ENCODE results near the gene SPPL2A.
"Not testable (repeated sequence)": the region's sequence is repeated elsewhere in the genome, so short reads cannot be mapped to it uniquely, and the experiment has no call there.

The SPPL2A gene

GRCh38 chr15:50764461-50765194 is 878 bp downstream of the SPPL2A start:
- DNase-seq = peak; percentile 58

- DNase-seq = no peak
These were observed 6.7 kb downstream of the SPPL2A start for GRCh38 chr15:50758712-50759205.

- no peak for DNase-seq
These were observed 12.0 kb downstream of the SPPL2A start for GRCh38 chr15:50753463-50753862.

- DNase-seq = no peak
These were observed 14.1 kb downstream of the SPPL2A start for GRCh38 chr15:50751394-50751793.

GRCh38 chr15:50750227-50750705 is 15.2 kb downstream of the SPPL2A start:
- no peak for DNase-seq

GRCh38 chr15:50747523-50747922 is 18.0 kb downstream of the SPPL2A start:
- no peak for DNase-seq

- DNase-seq = no peak
These were observed 20.9 kb downstream of the SPPL2A start for GRCh38 chr15:50744601-50745000.

GRCh38 chr15:50740955-50741354 is 24.6 kb downstream of the SPPL2A start:
- no peak for DNase-seq

- DNase-seq = no peak
These were observed 28.7 kb downstream of the SPPL2A start for GRCh38 chr15:50736823-50737222.

- DNase-seq = no peak
These were observed 30.4 kb downstream of the SPPL2A start for GRCh38 chr15:50735156-50735555.

GRCh38 chr15:50726315-50726714 is 39.2 kb downstream of the SPPL2A start:
- DNase-seq = no peak

- DNase-seq = no peak
These were observed 46.8 kb downstream of the SPPL2A start for GRCh38 chr15:50718700-50719125.

GRCh38 chr15:50712018-50712417 is 53.5 kb downstream of the SPPL2A start:
- DNase-seq = no peak

- DNase-seq = no peak
These were observed 54.9 kb downstream of the SPPL2A start for GRCh38 chr15:50710585-50710984.

GRCh38 chr15:50707878-50708427 is 57.6 kb downstream of the SPPL2A start:
- no peak for DNase-seq

- no peak for DNase-seq
These were observed 62.7 kb downstream of the SPPL2A start for GRCh38 chr15:50702762-50703334.

GRCh38 chr15:50698101-50698500 is 67.4 kb downstream of the SPPL2A start:
- no peak for DNase-seq

- no peak for DNase-seq
These were observed 68.3 kb downstream of the SPPL2A start for GRCh38 chr15:50697109-50697797.

GRCh38 chr15:50694634-50695165 is 70.8 kb downstream of the SPPL2A start:
- not testable (repeated sequence) for DNase-seq

- no peak for DNase-seq
These were observed 78.1 kb downstream of the SPPL2A start for GRCh38 chr15:50687302-50687902.

GRCh38 chr15:50686469-50687301 is 78.8 kb downstream of the SPPL2A start, which contains the start of gene TRPM7:
Gene TRPM7 (minus strand): TSS chr15:50686797. CDS start chr15:50686533, 264 bp downstream.
- peak; percentile 87 for DNase-seq

Measured in stimulated activated CD4-positive, alpha-beta T cell treated with anti-CD3 and anti-CD28 coated beads, Interleukin-4, amount 100 ng/mL, for 24 hours (primary cell).